Breast epithelium (tissue), 3 donors: Measurements from ENCODE around the gene CD209.
"Not testable (repeated sequence)": the region's sequence is repeated elsewhere in the genome, so short reads cannot be mapped to it uniquely, and the experiment has no call there.

ENCODE experiments used
- CTCF ChIP-seq, 3 donors: fragments of 450-650 bp; IDR thresholded peaks; one replicate each; pipeline ENCODE4 v1.5.1; 2016 to 2017; ENCODE audit warnings: antibody characterized with exemption in 3 of 3, mild to moderate bottlenecking in 3 of 3, moderate library complexity in 3 of 3
- POLR2AphosphoS5 ChIP-seq, 3 donors: sonication (generic); formaldehyde crosslinking; IDR thresholded peaks; one replicate each; pipeline ENCODE4 v1.6.1; 2017; ENCODE audit warnings: antibody characterized with exemption in 3 of 3

GRCh38 chr19:7765043-7765442 is 17.7 kb upstream of the CD209 start:
- not testable (repeated sequence) for TF ChIP-seq POLR2AphosphoS5, CTCF (IDR thresholded peaks at IDR 0.05)
